K562 (cell line): ENCODE results near the gene CHGA. TPM values are rescaled to one million over a fixed set of nuclear protein-coding genes. Genes with fewer than 3 reads are reported as not detected.

Experiments used
- ADNP ChIP-seq: fragments of 200-800 bp; sonication (Bioruptor generic); IDR thresholded peaks from 2 replicates; pipeline ENCODE4 v1.6.1; 2016; ENCODE audit warnings: missing genetic modification characterization, missing compliant biosample characterization
- BMI1 ChIP-seq: fragments of 150-350 bp; IDR thresholded peaks from 2 replicates; pipeline ENCODE4 v1.6.1; 2014; ENCODE audit warnings: low read length
- C11orf30 ChIP-seq: fragments of 450-650 bp; IDR thresholded peaks from 2 replicates; pipeline ENCODE4 v1.6.1; 2016; ENCODE audit warnings: low read depth, mild to moderate bottlenecking
- CCAR2 ChIP-seq: fragments of 200-400 bp; formaldehyde crosslinking; IDR thresholded peaks from 2 replicates; pipeline ENCODE4 v1.6.1; 2017; ENCODE audit warnings: mild to moderate bottlenecking, low read depth, low read length
- CXXC5 ChIP-seq: fragments of 250-450 bp; sonication (Bioruptor Pico); IDR thresholded peaks from 2 replicates; pipeline ENCODE4 v1.8.0; 2022; ENCODE audit warnings: inconsistent platforms, mild to moderate bottlenecking, moderate library complexity
- IRF2 ChIP-seq: sonication (generic); formaldehyde crosslinking; IDR thresholded peaks from 2 replicates; pipeline ENCODE4 v1.8.1; 2022; ENCODE audit warnings: mild to moderate bottlenecking, missing genetic modification reagents
- KAT2B ChIP-seq: IDR thresholded peaks from one replicate; pipeline ENCODE4 v1.6.1; 2012; ENCODE audit warnings: low read depth, mild to moderate bottlenecking, control low read depth, inconsistent platforms, low read length, moderate library complexity
- MAZ ChIP-seq, 2 experiments: fragments of 450-650 bp in 1 of 2; sonication (generic) in 1 of 2; formaldehyde crosslinking; IDR thresholded peaks in 1 of 2; conservative IDR thresholded peaks in 1 of 2; 2 replicates each; pipeline versions ENCODE4 v1.4.0 to v1.5.0; 2020; ENCODE audit warnings: mild to moderate bottlenecking in 1 of 2, missing genetic modification reagents in 1 of 2
- MYC ChIP-seq, 2 experiments: fragments of 250-450 bp in 1 of 2; sonication (Bioruptor Pico) in 1 of 2; IDR thresholded peaks; 2 replicates each; pipeline versions ENCODE4 v1.5.1 to v1.6.1; 2012 to 2021; ENCODE audit warnings: low read depth in 2 of 2, borderline replicate concordance in 1 of 2, improper control_type of control experiment in 1 of 2, low read length in 1 of 2, mild to moderate bottlenecking in 1 of 2, moderate library complexity in 1 of 2
- NONO ChIP-seq, 2 experiments: fragments of 200-400 bp in 1 of 2; fragments of 450-650 bp in 1 of 2; formaldehyde crosslinking in 1 of 2; IDR thresholded peaks; 2 replicates each; pipeline ENCODE4 v1.6.1; 2017; ENCODE audit warnings: low read depth in 2 of 2, mild to moderate bottlenecking in 2 of 2, moderate library complexity in 2 of 2, low read length in 1 of 2
- NR1H2 ChIP-seq: sonication (generic); formaldehyde crosslinking; IDR thresholded peaks from 2 replicates; pipeline ENCODE4 v1.4.0; 2020; ENCODE audit warnings: mild to moderate bottlenecking, missing genetic modification reagents
- POLR2H ChIP-seq: IDR thresholded peaks from 2 replicates; pipeline ENCODE4 v1.6.1; 2016; ENCODE audit warnings: missing genetic modification characterization, low read depth, mild to moderate bottlenecking, control low read depth, missing compliant biosample characterization, moderate library complexity
- PTRF ChIP-seq: fragments of 450-650 bp; IDR thresholded peaks from 2 replicates; pipeline ENCODE4 v1.6.1; 2016; ENCODE audit warnings: mild to moderate bottlenecking, missing genetic modification characterization, missing compliant biosample characterization
- RFX1 ChIP-seq: fragments of 450-650 bp; IDR thresholded peaks from 2 replicates; pipeline ENCODE4 v1.6.1; 2016; ENCODE audit warnings: mild to moderate bottlenecking, moderate library complexity
- SMARCA4 ChIP-seq: fragments of 450-650 bp; IDR thresholded peaks from 2 replicates; pipeline ENCODE4 v1.6.1; 2016
- TAF9B ChIP-seq: fragments of 450-650 bp; IDR thresholded peaks from 2 replicates; pipeline ENCODE4 v1.6.1; 2018; ENCODE audit warnings: mild to moderate bottlenecking; ENCODE audit not compliant: partially characterized antibody
- THRAP3 ChIP-seq: fragments of 450-650 bp; IDR thresholded peaks from 2 replicates; pipeline ENCODE4 v1.6.1; 2016; ENCODE audit warnings: mild to moderate bottlenecking, inconsistent platforms, borderline replicate concordance
- WHSC1 ChIP-seq: IDR thresholded peaks from one replicate; pipeline ENCODE4 v1.6.1; 2012; ENCODE audit warnings: low read length, control low read depth, inconsistent platforms
- XRCC5 ChIP-seq: fragments of 200-400 bp; formaldehyde crosslinking; IDR thresholded peaks from 2 replicates; pipeline ENCODE4 v1.6.1; 2017; ENCODE audit warnings: low read depth, mild to moderate bottlenecking, low read length
- ZNF3 ChIP-seq: fragments of 250-450 bp; sonication (Bioruptor Pico); IDR thresholded peaks from 2 replicates; pipeline ENCODE4 v1.5.0; 2021; ENCODE audit warnings: mild to moderate bottlenecking, moderate library complexity
- polyA plus RNA-seq, 8 experiments: library from polyadenylated mRNA; depleted of rRNA in 4 of 8; stranded (reverse) in 5 of 8; unstranded in 3 of 8; fragments of >200 nt; fragmentation: Nextera tagmentation in 2 of 8; fragmentation: Illumina TruSeq in 1 of 8; extraction: Ambion mirVana in 2 of 8; extraction: Trizol in 1 of 8; gene quantifications; 2 replicates each; pipeline versions ENCODE4 v1.2.1 to v1.2.3, GENCODE V29; 2011 to 2014; ENCODE audit warnings: inconsistent platforms in 1 of 8, missing spikeins in 1 of 8
- total RNA-seq, 7 experiments: library from RNA; depleted of rRNA in 6 of 7; stranded (reverse); fragments of >200 nt in 6 of 7; fragmentation: Illumina TruSeq in 2 of 7; extraction: Trizol in 2 of 7; gene quantifications; 2 replicates each; pipeline versions ENCODE4 v1.2.1 to v1.2.3, GENCODE V29; 2011 to 2021; ENCODE audit warnings: low replicate concordance in 1 of 7
- TF ChIP-seq, protein P1 (sequence below): sonication (generic); formaldehyde crosslinking; IDR thresholded peaks from 2 replicates; pipeline ENCODE4 v1.9.0; 2022; ENCODE audit warnings: mild to moderate bottlenecking, missing genetic modification reagents
- TF ChIP-seq, protein P2 (sequence below): sonication (generic); formaldehyde crosslinking; IDR thresholded peaks from 2 replicates; pipeline ENCODE4 v1.5.0; 2020; ENCODE audit warnings: missing genetic modification reagents
- TF ChIP-seq, protein P3 (sequence below): sonication (generic); formaldehyde crosslinking; IDR thresholded peaks from 2 replicates; pipeline ENCODE4 v1.9.0; 2022; ENCODE audit warnings: mild to moderate bottlenecking, missing genetic modification reagents
- TF ChIP-seq, protein P4 (sequence below), 3 experiments: IDR thresholded peaks in 2 of 3; conservative IDR thresholded peaks in 1 of 3; 2 replicates each; pipeline ENCODE4 v1.5.1; 2011 to 2012; ENCODE audit warnings: low read length in 3 of 3, mild to moderate bottlenecking in 3 of 3, control low read depth in 2 of 3, improper control_type of control experiment in 1 of 3, inconsistent platforms in 1 of 3, low read depth in 1 of 3, mixed read lengths in 1 of 3, moderate library complexity in 1 of 3; ENCODE audit not compliant: insufficient read depth in 2 of 3

Gene CHGA
- total and polyA plus RNA-seq, 9 of the 15 experiments (the other 6 are each of a cell fraction or from before 2014, with no cell fraction given) = not detected

DNA sequence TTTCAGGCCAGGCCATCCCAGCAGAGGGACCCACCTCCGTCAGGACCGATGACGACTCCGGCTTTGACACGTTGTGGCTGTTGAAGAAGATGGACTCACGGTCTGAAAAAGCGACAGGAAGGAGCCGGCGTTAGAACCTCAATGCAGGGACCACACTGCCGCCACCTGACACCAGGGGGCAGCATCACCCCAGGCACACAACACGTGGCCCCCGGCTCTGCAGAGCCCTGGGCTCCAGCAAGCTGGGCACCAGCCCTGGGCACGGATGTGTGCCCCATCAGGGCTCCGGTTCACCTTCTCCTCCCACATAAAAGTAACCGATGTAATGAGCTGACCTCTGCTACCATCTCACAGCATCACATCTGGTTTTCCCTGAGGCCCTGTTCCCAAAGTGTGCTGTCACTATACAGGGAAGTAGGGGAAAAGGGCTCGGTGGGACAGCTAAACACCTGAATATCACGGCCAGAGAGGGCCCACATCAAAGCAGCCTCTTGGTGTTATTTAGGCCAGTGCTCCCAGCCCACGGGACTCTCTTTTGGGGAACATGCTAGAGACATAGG, 29.0 kb downstream of the CHGA start (continued):
- TF ChIP-seq THRAP3 (no peak), NR1H2 (no peak), RFX1 (no peak), BMI1 (no peak), ZNF3 (CRISPR knock-in tag) (no peak), ADNP (tag) (no peak), TAF9B (no peak), MAZ (CRISPR knock-in tag; conservative IDR thresholded peaks at IDR 0.05 in 1 of 2, IDR thresholded peaks at IDR 0.05 in 1 of 2) (peak in 1 of 2 experiments; percentile 37; a peak in 1 of 4 replicates), WHSC1 (no peak), CCAR2 (no peak), XRCC5 (0 out of 2 replicates have a peak, but pooled peaks have one; percentile 24), KAT2B (no peak), IRF2 (CRISPR knock-in tag) (no peak), SMARCA4 (no peak), MYC (IDR thresholded peaks at IDR 0.05; ENCODE audit: low read depth, low read length) (peak; percentile 70), MYC (CRISPR knock-in tag; IDR thresholded peaks at IDR 0.05; ENCODE audit: borderline replicate concordance, low read depth) (no peak), PTRF (no peak), C11orf30 (no peak), CXXC5 (CRISPR knock-in tag) (no peak), POLR2H (tag) (no peak), NONO (IDR thresholded peaks at IDR 0.05; ENCODE audit: low read depth in 2 of 2, low read length in 1 of 2) (no peak)
- TF ChIP-seq, protein P1, sequence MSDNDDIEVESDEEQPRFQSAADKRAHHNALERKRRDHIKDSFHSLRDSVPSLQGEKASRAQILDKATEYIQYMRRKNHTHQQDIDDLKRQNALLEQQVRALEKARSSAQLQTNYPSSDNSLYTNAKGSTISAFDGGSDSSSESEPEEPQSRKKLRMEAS (CRISPR knock-in tag) = peak; percentile 63
- TF ChIP-seq, protein P2, sequence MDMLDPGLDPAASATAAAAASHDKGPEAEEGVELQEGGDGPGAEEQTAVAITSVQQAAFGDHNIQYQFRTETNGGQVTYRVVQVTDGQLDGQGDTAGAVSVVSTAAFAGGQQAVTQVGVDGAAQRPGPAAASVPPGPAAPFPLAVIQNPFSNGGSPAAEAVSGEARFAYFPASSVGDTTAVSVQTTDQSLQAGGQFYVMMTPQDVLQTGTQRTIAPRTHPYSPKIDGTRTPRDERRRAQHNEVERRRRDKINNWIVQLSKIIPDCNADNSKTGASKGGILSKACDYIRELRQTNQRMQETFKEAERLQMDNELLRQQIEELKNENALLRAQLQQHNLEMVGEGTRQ = peak; percentile 29; the same call in 1 of the 2 replicates
- TF ChIP-seq, protein P3, sequence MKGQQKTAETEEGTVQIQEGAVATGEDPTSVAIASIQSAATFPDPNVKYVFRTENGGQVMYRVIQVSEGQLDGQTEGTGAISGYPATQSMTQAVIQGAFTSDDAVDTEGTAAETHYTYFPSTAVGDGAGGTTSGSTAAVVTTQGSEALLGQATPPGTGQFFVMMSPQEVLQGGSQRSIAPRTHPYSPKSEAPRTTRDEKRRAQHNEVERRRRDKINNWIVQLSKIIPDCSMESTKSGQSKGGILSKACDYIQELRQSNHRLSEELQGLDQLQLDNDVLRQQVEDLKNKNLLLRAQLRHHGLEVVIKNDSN (CRISPR knock-in tag) = peak; percentile 62
- TF ChIP-seq, protein P4, sequence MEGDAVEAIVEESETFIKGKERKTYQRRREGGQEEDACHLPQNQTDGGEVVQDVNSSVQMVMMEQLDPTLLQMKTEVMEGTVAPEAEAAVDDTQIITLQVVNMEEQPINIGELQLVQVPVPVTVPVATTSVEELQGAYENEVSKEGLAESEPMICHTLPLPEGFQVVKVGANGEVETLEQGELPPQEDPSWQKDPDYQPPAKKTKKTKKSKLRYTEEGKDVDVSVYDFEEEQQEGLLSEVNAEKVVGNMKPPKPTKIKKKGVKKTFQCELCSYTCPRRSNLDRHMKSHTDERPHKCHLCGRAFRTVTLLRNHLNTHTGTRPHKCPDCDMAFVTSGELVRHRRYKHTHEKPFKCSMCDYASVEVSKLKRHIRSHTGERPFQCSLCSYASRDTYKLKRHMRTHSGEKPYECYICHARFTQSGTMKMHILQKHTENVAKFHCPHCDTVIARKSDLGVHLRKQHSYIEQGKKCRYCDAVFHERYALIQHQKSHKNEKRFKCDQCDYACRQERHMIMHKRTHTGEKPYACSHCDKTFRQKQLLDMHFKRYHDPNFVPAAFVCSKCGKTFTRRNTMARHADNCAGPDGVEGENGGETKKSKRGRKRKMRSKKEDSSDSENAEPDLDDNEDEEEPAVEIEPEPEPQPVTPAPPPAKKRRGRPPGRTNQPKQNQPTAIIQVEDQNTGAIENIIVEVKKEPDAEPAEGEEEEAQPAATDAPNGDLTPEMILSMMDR (IDR thresholded peaks at IDR 0.05 in 2 of 3, conservative IDR thresholded peaks at IDR 0.05 in 1 of 3; ENCODE audit: insufficient read depth in 2 of 3, low read depth in 1 of 3, low read length in 3 of 3) = peak; percentile 79 to 81 (median 79)
